MM.1S (cell line): ENCODE results near the gene BACH2.

Experiments used
- EZH2phosphoT487 ChIP-seq: fragments of 300-600 bp; sonication (generic); IDR thresholded peaks from 2 replicates; pipeline ENCODE4 v1.6.1; 2018; ENCODE audit warnings: antibody characterized with exemption, low read length
- TF ChIP-seq, protein P1 (sequence below): fragments of 300-600 bp; sonication (generic); IDR thresholded peaks from 2 replicates; pipeline ENCODE4 v1.5.1; 2016; ENCODE audit warnings: antibody characterized with exemption, low read length, mixed read lengths

GRCh38 chr6:89950446-89950845 lies 346.2 kb downstream of the BACH2 start:
- TF ChIP-seq, protein P1, sequence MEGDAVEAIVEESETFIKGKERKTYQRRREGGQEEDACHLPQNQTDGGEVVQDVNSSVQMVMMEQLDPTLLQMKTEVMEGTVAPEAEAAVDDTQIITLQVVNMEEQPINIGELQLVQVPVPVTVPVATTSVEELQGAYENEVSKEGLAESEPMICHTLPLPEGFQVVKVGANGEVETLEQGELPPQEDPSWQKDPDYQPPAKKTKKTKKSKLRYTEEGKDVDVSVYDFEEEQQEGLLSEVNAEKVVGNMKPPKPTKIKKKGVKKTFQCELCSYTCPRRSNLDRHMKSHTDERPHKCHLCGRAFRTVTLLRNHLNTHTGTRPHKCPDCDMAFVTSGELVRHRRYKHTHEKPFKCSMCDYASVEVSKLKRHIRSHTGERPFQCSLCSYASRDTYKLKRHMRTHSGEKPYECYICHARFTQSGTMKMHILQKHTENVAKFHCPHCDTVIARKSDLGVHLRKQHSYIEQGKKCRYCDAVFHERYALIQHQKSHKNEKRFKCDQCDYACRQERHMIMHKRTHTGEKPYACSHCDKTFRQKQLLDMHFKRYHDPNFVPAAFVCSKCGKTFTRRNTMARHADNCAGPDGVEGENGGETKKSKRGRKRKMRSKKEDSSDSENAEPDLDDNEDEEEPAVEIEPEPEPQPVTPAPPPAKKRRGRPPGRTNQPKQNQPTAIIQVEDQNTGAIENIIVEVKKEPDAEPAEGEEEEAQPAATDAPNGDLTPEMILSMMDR: no peak
- no peak for TF ChIP-seq EZH2phosphoT487
